ENCODE data around the gene SYTL1.

DNA sequence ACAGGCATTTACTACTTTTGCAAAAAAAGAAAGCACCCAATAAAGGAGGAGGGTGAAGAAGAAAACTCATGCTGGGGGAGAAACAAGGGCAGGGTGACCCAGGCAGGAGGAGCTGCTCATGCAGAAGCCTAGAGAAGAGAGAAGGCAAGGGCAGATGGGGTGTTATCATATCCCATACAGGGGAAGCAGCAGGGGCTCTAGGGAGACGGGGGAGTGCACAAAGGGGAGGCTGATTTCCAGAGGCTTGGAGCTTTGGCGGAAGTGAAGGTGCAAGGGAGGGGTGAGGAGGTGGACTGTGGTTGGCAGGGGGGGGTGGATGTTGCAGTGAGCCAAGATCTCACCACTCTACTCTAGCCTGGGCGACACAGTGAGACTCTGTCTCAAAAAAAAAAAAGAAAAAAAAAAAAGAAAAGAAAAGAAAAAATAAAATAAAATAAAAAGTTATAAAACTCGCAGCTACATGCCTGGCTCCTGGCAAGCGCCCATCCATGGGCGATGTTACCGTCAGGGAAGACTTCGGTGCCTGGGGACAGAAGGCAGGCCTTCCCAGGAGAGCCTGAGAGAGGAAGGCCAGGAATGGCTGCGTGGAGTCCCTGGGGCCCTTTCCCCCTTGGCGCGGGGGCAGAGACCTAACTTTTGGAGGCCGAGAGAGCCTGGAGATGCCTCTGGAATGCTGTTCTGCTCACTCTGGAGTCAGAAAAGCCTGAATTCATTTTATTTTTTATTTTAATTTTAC is 36.1 kb downstream of the SYTL1 start:
- TF ChIP-seq POLR2A (IDR thresholded peaks at IDR 0.05), result no peak
- TF ChIP-seq, protein P1, sequence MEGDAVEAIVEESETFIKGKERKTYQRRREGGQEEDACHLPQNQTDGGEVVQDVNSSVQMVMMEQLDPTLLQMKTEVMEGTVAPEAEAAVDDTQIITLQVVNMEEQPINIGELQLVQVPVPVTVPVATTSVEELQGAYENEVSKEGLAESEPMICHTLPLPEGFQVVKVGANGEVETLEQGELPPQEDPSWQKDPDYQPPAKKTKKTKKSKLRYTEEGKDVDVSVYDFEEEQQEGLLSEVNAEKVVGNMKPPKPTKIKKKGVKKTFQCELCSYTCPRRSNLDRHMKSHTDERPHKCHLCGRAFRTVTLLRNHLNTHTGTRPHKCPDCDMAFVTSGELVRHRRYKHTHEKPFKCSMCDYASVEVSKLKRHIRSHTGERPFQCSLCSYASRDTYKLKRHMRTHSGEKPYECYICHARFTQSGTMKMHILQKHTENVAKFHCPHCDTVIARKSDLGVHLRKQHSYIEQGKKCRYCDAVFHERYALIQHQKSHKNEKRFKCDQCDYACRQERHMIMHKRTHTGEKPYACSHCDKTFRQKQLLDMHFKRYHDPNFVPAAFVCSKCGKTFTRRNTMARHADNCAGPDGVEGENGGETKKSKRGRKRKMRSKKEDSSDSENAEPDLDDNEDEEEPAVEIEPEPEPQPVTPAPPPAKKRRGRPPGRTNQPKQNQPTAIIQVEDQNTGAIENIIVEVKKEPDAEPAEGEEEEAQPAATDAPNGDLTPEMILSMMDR (IDR thresholded peaks at IDR 0.05), result no peak
- no peak for TF ChIP-seq POLR2AphosphoS5 (IDR thresholded peaks at IDR 0.05)
